K562 (cell line): ENCODE results near the gene ABT1. TPM values are rescaled to one million over a fixed set of nuclear protein-coding genes. Genes with fewer than 3 reads are reported as not detected.
A peak's percentile ranks its signal among the peaks of the same experiment; 100 is the strongest.

Experiments
- ATAC-seq: fragments of 200-7000 bp; cut with Tn5 transposase; 3 replicates; pipeline ENCODE4 v1.9.1; 2020; ENCODE audit warnings: moderate library complexity
- BruUV-seq: library from RNA; stranded (reverse); fragments of 400-500 nt; replicated peaks from 2 replicates; lab custom pipeline; 2021; lab: Mats Ljungman, UMichigan
- CTCF ChIA-PET: fragments of 300-600 bp; formaldehyde crosslinking; extraction: SDS; loops from one replicate; lab custom pipeline; 2021; ENCODE audit warnings: low intra/inter-chr PET ratio; lab: Yijun Ruan, JAX
- POLR2A ChIA-PET: fragments of 300-600, 350-650 bp; sonication (Branson Sonifier 250); formaldehyde crosslinking; extraction: SDS; loops from one replicate; lab custom pipeline; 2021; ENCODE audit warnings: antibody characterized with exemption, inconsistent platforms; lab: Yijun Ruan, JAX
- DNase-seq, 4 experiments: peaks; one replicate each; pipeline versions ENCODE4 v3.0.0 to v3.0.0-alpha.2; 2011 to 2018; ENCODE audit warnings: low spot score in 3 of 4, mixed read lengths in 3 of 4; ENCODE audit errors: extremely low read depth in 1 of 4
- FAIRE-seq: peaks from 2 replicates; lab custom pipeline; 2011; peaks lifted over from hg19 to GRCh38; lab: Jason Lieb, UNC
- H2AFZ ChIP-seq: 2 replicates; pipeline ENCODE4 v1.6.0; 2011; ENCODE audit warnings: low read depth, low read length, control low read depth, inconsistent platforms
- H3K27ac ChIP-seq: fragments of 200-600 bp; 3 replicates; pipeline ENCODE4 v1.8.0; 2011; ENCODE audit warnings: low read depth, mild to moderate bottlenecking, control low read depth, inconsistent platforms, low read length, moderate library complexity, mixed read lengths; ENCODE audit errors: extremely low read depth
- H3K27me3 ChIP-seq, 2 experiments: fragments of 300-600 bp in 1 of 2; 2 replicates in 1 of 2; 3 replicates in 1 of 2; pipeline versions ENCODE4 v1.6.0 to v1.8.0; 2011; ENCODE audit warnings: inconsistent platforms in 2 of 2, low read length in 2 of 2, mild to moderate bottlenecking in 1 of 2, mixed read lengths in 1 of 2, moderate library complexity in 1 of 2; ENCODE audit not compliant: control insufficient read depth in 2 of 2, insufficient read depth in 2 of 2
- H3K36me3 ChIP-seq: fragments of 300-600 bp; 3 replicates; pipeline ENCODE4 v1.8.0; 2011; ENCODE audit warnings: mild to moderate bottlenecking, low read length, inconsistent platforms; ENCODE audit not compliant: control insufficient read depth, insufficient read depth
- H3K4me1 ChIP-seq, 2 experiments: fragments of 200-600 bp in 1 of 2; replicated peaks in 1 of 2; 2 replicates in 1 of 2; 3 replicates in 1 of 2; pipeline versions ENCODE4 v1.5.1 to v1.8.0; 2011; ENCODE audit warnings: inconsistent platforms in 2 of 2, low read length in 2 of 2, mild to moderate bottlenecking in 1 of 2, mixed read lengths in 1 of 2, moderate library complexity in 1 of 2; ENCODE audit not compliant: control insufficient read depth in 2 of 2, insufficient read depth in 2 of 2
- H3K4me2 ChIP-seq: 2 replicates; pipeline ENCODE4 v1.6.1; 2011; ENCODE audit warnings: low read length, control low read depth, inconsistent platforms, mixed read lengths; ENCODE audit not compliant: insufficient read depth
- H3K4me3 ChIP-seq: fragments of 200-600 bp; sonication (generic), shearing (Covaris generic); 2 replicates; pipeline ENCODE4 v1.5.1; 2016; ENCODE audit warnings: control low read depth, inconsistent platforms
- H3K79me2 ChIP-seq: fragments of 200-600 bp; 3 replicates; pipeline ENCODE4 v1.8.0; 2011; ENCODE audit warnings: low read length, inconsistent platforms; ENCODE audit not compliant: control insufficient read depth, insufficient read depth
- H3K9ac ChIP-seq, 2 experiments: 2 replicates each; pipeline versions ENCODE4 v1.6.0 to v1.6.1; 2011; ENCODE audit warnings: low read depth in 2 of 2, low read length in 2 of 2, control low read depth in 1 of 2, inconsistent platforms in 1 of 2, mild to moderate bottlenecking in 1 of 2, mixed read lengths in 1 of 2; ENCODE audit not compliant: insufficient read depth in 1 of 2
- H3K9me1 ChIP-seq: one replicate; pipeline ENCODE4 v1.6.0; 2011; ENCODE audit warnings: inconsistent platforms, mild to moderate bottlenecking, low read length, moderate library complexity; ENCODE audit not compliant: control insufficient read depth, insufficient read depth
- H3K9me3 ChIP-seq: replicated peaks from 2 replicates; pipeline ENCODE4 v1.5.1; 2011; ENCODE audit warnings: low read depth, low read length, inconsistent platforms; ENCODE audit not compliant: control insufficient read depth, insufficient read depth
- H4K20me1 ChIP-seq: replicated peaks from 2 replicates; pipeline ENCODE4 v1.6.1; 2011; ENCODE audit warnings: low read length, inconsistent platforms, mixed read lengths; ENCODE audit not compliant: control insufficient read depth, insufficient read depth
- CBFA2T3 ChIP-seq: fragments of 450-650 bp; IDR thresholded peaks from 2 replicates; pipeline ENCODE4 v1.6.1; 2017
- CBX1 ChIP-seq: sonication (generic); IDR thresholded peaks from 2 replicates; pipeline ENCODE4 v1.6.1; 2016; ENCODE audit warnings: antibody characterized with exemption, low read depth, mild to moderate bottlenecking
- CCNT2 ChIP-seq: IDR thresholded peaks from 2 replicates; pipeline ENCODE4 v1.6.1; 2011; ENCODE audit warnings: borderline replicate concordance, low read depth, mild to moderate bottlenecking, moderate library complexity, mixed read lengths, low read length; ENCODE audit not compliant: insufficient read length; ENCODE audit errors: extremely low read depth
- ESRRA ChIP-seq: fragments of 450-650 bp; IDR thresholded peaks from 2 replicates; pipeline ENCODE4 v1.6.1; 2014; ENCODE audit warnings: low read depth, mild to moderate bottlenecking, moderate library complexity, borderline replicate concordance
- ETV5 ChIP-seq: sonication (generic); formaldehyde crosslinking; IDR thresholded peaks from 2 replicates; pipeline ENCODE4 v1.4.0; 2020; ENCODE audit warnings: low read depth, mild to moderate bottlenecking, missing genetic modification reagents
- KLF13 ChIP-seq: fragments of 450-650 bp; IDR thresholded peaks from 2 replicates; pipeline ENCODE4 v1.6.1; 2016; ENCODE audit warnings: missing genetic modification characterization, low read depth, mild to moderate bottlenecking, missing compliant biosample characterization, moderate library complexity, borderline replicate concordance
- NR2F6 ChIP-seq: fragments of 450-650 bp; formaldehyde crosslinking; IDR thresholded peaks from 2 replicates; pipeline ENCODE4 v1.4.0; 2020; ENCODE audit warnings: mild to moderate bottlenecking
- POLR3A ChIP-seq: IDR thresholded peaks from 2 replicates; pipeline ENCODE4 v1.6.1; 2011; ENCODE audit warnings: borderline replicate concordance, mild to moderate bottlenecking, moderate library complexity; ENCODE audit not compliant: insufficient read length, insufficient read depth; ENCODE audit errors: extremely low read depth
- RAD51 ChIP-seq: fragments of 450-650 bp; IDR thresholded peaks from 2 replicates; pipeline ENCODE4 v1.7.1; 2016; ENCODE audit warnings: low read depth, mild to moderate bottlenecking, borderline replicate concordance
- RUNX1 ChIP-seq: sonication (generic); IDR thresholded peaks from 2 replicates; pipeline ENCODE4 v1.6.1; 2016; ENCODE audit warnings: antibody characterized with exemption, low read depth
- ZNF174 ChIP-seq: fragments of 250-450 bp; sonication (Bioruptor Pico); IDR thresholded peaks from 2 replicates; pipeline ENCODE4 v1.4.0; 2020; ENCODE audit warnings: mild to moderate bottlenecking
- ZNF232 ChIP-seq: sonication (generic); formaldehyde crosslinking; IDR thresholded peaks from 2 replicates; pipeline ENCODE4 v1.8.0; 2022; ENCODE audit warnings: mild to moderate bottlenecking, missing genetic modification reagents
- ZNF354B ChIP-seq: fragments of 250-450 bp; sonication (Bioruptor Pico); IDR thresholded peaks from 2 replicates; pipeline ENCODE4 v1.4.0; 2020
- WGBS: fragments of 100-300 bp; shearing (Covaris generic); methylation state at CpG from one replicate; pipeline ENCODE4 v1.1.6; 2016; ENCODE audit warnings: low coverage, mixed read lengths; ENCODE audit not compliant: insufficient coverage; ENCODE audit errors: missing lambda C conversion rate; 5-methylcytosine and 5-hydroxymethylcytosine counted together
- in situ Hi-C: fragments of 300-500 bp; cut with MboI; formaldehyde crosslinking; loops from 4 replicates; pipeline ENCODE4 v1.15.0; 2018; ENCODE audit warnings: inconsistent platforms, mixed read lengths
- intact Hi-C: fragments of 100-400 bp; cut with micrococcal nuclease; formaldehyde crosslinking; loops from 2 replicates; pipeline ENCODE4 v1.14.2; 2022
- polyA plus RNA-seq, 8 experiments: library from polyadenylated mRNA; depleted of rRNA in 4 of 8; stranded (reverse) in 5 of 8; unstranded in 3 of 8; fragments of >200 nt; fragmentation: Nextera tagmentation in 2 of 8; fragmentation: Illumina TruSeq in 1 of 8; extraction: Ambion mirVana in 2 of 8; extraction: Trizol in 1 of 8; gene quantifications; 2 replicates each; pipeline versions ENCODE4 v1.2.1 to v1.2.3, GENCODE V29; 2011 to 2014; ENCODE audit warnings: inconsistent platforms in 1 of 8, missing spikeins in 1 of 8
- total RNA-seq, 7 experiments: library from RNA; depleted of rRNA in 6 of 7; stranded (reverse); fragments of >200 nt in 6 of 7; fragmentation: Illumina TruSeq in 2 of 7; extraction: Trizol in 2 of 7; gene quantifications; 2 replicates each; pipeline versions ENCODE4 v1.2.1 to v1.2.3, GENCODE V29; 2011 to 2021; ENCODE audit warnings: low replicate concordance in 1 of 7
- TF ChIP-seq, protein P1 (sequence below): fragments of 250-450 bp; sonication (Bioruptor Pico); IDR thresholded peaks from 2 replicates; pipeline ENCODE4 v1.8.0; 2021; ENCODE audit warnings: borderline replicate concordance, mild to moderate bottlenecking, moderate library complexity; ENCODE audit not compliant: poor library complexity, severe bottlenecking
- TF ChIP-seq, protein P2 (sequence below), 2 experiments: fragments of 200-800 bp in 1 of 2; sonication (Bioruptor generic) in 1 of 2; sonication (generic) in 1 of 2; formaldehyde crosslinking in 1 of 2; IDR thresholded peaks in 1 of 2; conservative IDR thresholded peaks in 1 of 2; 2 replicates each; pipeline versions ENCODE4 v1.5.0 to v1.6.1; 2016 to 2020; ENCODE audit warnings: missing compliant biosample characterization in 1 of 2, missing genetic modification characterization in 1 of 2, missing genetic modification reagents in 1 of 2

Gene ABT1
- total and polyA plus RNA-seq, 9 of the 15 experiments (the other 6 are each of a cell fraction or from before 2014, with no cell fraction given): 8.8 to 52.7 (median 40.7) TPM

DNA sequence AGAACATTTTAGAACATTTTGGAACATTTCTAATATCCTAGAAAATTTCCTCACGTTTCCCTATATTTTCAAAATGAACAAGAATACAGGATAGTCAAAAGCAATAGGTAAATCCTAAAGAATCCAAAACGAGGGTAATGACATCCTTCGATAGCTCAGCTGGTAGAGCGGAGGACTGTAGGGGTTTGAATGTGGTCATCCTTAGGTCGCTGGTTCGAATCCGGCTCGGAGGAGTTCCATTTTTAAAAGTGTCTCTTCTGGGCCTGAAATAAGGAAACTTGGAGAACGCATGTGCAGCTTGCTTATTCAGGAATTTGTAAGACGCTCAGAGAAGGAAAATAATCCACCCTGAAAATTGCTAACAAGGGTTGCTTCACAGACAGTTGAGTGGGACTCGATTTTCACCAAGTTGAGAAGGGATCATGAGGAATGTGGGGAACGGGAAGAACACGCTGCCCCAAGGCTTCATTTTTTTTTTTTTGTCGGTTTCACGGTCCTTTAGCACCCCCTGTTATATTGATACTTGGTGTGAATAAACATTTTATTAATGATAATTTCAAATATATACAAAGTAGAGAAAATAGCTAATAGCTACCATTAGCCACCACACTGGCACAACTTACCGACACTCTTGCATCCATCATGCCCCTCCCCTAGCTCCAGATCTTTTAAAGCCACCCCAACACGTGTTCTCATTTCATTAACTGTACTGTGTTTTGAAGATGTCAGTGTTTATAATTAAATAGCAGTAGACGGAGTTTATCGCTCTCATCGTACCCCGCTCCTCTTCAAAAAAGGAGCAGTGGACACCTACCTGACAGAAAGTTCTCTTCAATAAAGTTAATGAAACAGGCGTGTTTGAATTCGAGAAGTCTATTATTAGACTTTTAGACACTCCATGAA lies 1.8 kb upstream of the ABT1 start:
- Histone ChIP-seq H4K20me1 (no peaks in the 10 kb centered on the region), H3K4me2 (peak overlapping the region; percentile 79), H3K27ac (peak overlapping the region; percentile 88), H3K27me3 (no peaks in the 10 kb centered on the region), H2AFZ (peak overlapping the region; percentile 92), H3K4me3 (peak overlapping the region; percentile 91), H3K4me1 (peaks cover 16 to 19% of the 10 kb centered on the region in 2 experiments; a peak in 4 of 5 replicates), H3K79me2 (peaks cover 22% of the 10 kb centered on the region), H3K36me3 (peaks cover 22% of the 10 kb centered on the region), H3K9ac (peak overlapping the region in 1 of 2 experiments; percentile 94; a peak in 3 of 4 replicates), H3K9me1 (no peaks in the 10 kb centered on the region), H3K9me3 (no peaks in the 10 kb centered on the region)
- intact Hi-C loops (loop anchor here (1.0 to 5.0 kb wide), 5 partner anchors 18 to 528 kb away; no protein-coding TSS in a partner anchor), in situ Hi-C loops (loop anchor here (10.0 kb wide), 1 partner anchor 530 kb away; no protein-coding TSS in a partner anchor)
- FAIRE-seq (peak; percentile 87), ATAC-seq (peak; percentile 67), DNase-seq (peak; percentile 56 to 95 (median 66))
- ChIA-PET POLR2A (interaction anchor here (0.5 to 7.6 kb wide), 41 partner anchors 9 to 730 kb away, joined by 3 to 141 read pairs (median 4); a partner anchor contains a TSS), CTCF (interaction anchor here (0.5 to 3.6 kb wide), 7 partner anchors 22 to 533 kb away, joined by 3 to 22 read pairs (median 5); no protein-coding TSS in a partner anchor)
- WGBS: 4% methylated on average over 23 of the region's 23 CpGs
- BruUV-seq: no TSS peak
- TF ChIP-seq CBX1 (no peak), ESRRA (no peak), ETV5 (CRISPR knock-in tag) (no peak), CCNT2 (no peak), ZNF232 (no peak), ZNF174 (CRISPR knock-in tag) (no peak), RAD51 (no peak), CBFA2T3 (no peak), POLR3A (peak; percentile 89), RUNX1 (no peak), NR2F6 (CRISPR knock-in tag) (peak; percentile 45; the same call in 1 of the 2 replicates), ZNF354B (CRISPR knock-in tag) (no peak), KLF13 (tag) (no peak)
- TF ChIP-seq, protein P1, sequence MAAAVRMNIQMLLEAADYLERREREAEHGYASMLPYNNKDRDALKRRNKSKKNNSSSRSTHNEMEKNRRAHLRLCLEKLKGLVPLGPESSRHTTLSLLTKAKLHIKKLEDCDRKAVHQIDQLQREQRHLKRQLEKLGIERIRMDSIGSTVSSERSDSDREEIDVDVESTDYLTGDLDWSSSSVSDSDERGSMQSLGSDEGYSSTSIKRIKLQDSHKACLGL (CRISPR knock-in tag): no peak
- TF ChIP-seq, protein P2, sequence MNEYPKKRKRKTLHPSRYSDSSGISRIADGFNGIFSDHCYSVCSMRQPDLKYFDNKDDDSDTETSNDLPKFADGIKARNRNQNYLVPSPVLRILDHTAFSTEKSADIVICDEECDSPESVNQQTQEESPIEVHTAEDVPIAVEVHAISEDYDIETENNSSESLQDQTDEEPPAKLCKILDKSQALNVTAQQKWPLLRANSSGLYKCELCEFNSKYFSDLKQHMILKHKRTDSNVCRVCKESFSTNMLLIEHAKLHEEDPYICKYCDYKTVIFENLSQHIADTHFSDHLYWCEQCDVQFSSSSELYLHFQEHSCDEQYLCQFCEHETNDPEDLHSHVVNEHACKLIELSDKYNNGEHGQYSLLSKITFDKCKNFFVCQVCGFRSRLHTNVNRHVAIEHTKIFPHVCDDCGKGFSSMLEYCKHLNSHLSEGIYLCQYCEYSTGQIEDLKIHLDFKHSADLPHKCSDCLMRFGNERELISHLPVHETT (CRISPR knock-in tag; conservative IDR thresholded peaks at IDR 0.05 in 1 of 2, IDR thresholded peaks at IDR 0.05 in 1 of 2): no peak
